Gastrocnemius medialis (tissue), 4 donors: ENCODE results near the gene CCL4.
"Not testable (repeated sequence)": the region's sequence is repeated elsewhere in the genome, so short reads cannot be mapped to it uniquely, and the experiment has no call there.

Experiments
- POLR2A ChIP-seq, 2 donors: fragments of 450-650 bp; IDR thresholded peaks; one replicate each; pipeline ENCODE4 v1.6.1; 2017; ENCODE audit warnings: antibody characterized with exemption in 2 of 2, mild to moderate bottlenecking in 2 of 2, moderate library complexity in 2 of 2
- TF ChIP-seq, protein P1 (sequence below), 5 experiments: fragments of 450-650 bp in 3 of 5; fragments of 200-600 bp in 2 of 5; sonication (generic) in 2 of 5; IDR thresholded peaks in 4 of 5; conservative IDR thresholded peaks in 1 of 5; 1 replicate in 4 of 5; 2 replicates in 1 of 5; pipeline ENCODE4 v1.5.1; 2016 to 2019; ENCODE audit warnings: antibody characterized with exemption in 5 of 5, mild to moderate bottlenecking in 3 of 5, moderate library complexity in 3 of 5

DNA sequence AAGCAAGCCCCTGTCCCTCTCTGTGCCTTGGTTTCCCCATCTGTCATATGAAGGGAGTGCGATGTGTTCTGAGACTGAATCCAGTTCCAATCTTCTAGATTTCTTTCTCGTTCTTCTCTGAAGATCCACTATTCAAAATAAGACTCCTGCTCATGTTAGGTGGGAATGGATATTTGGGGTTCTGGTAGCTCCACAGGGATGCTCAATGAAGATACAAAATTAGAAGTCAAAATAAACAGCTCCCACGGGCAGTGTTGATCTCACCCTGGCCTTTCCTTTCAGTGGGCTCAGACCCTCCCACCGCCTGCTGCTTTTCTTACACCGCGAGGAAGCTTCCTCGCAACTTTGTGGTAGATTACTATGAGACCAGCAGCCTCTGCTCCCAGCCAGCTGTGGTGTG lies 619 bp downstream of the CCL4 start:
- TF ChIP-seq, protein P1, sequence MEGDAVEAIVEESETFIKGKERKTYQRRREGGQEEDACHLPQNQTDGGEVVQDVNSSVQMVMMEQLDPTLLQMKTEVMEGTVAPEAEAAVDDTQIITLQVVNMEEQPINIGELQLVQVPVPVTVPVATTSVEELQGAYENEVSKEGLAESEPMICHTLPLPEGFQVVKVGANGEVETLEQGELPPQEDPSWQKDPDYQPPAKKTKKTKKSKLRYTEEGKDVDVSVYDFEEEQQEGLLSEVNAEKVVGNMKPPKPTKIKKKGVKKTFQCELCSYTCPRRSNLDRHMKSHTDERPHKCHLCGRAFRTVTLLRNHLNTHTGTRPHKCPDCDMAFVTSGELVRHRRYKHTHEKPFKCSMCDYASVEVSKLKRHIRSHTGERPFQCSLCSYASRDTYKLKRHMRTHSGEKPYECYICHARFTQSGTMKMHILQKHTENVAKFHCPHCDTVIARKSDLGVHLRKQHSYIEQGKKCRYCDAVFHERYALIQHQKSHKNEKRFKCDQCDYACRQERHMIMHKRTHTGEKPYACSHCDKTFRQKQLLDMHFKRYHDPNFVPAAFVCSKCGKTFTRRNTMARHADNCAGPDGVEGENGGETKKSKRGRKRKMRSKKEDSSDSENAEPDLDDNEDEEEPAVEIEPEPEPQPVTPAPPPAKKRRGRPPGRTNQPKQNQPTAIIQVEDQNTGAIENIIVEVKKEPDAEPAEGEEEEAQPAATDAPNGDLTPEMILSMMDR (IDR thresholded peaks at IDR 0.05 in 4 of 5, conservative IDR thresholded peaks at IDR 0.05 in 1 of 5), result not testable (repeated sequence)
- not testable (repeated sequence) for TF ChIP-seq POLR2A (IDR thresholded peaks at IDR 0.05)
